WERI-Rb-1 (cell line): ENCODE data around the gene COBL.

ENCODE experiments used
- DNase-seq: peaks from one replicate; pipeline ENCODE4 v3.0.0-alpha.2; 2020
- H3K27ac ChIP-seq: fragments of 250-450 bp; sonication (Bioruptor Pico); 2 replicates; pipeline ENCODE4 v1.5.1; 2020; ENCODE audit warnings: mild to moderate bottlenecking, moderate library complexity
- H3K27me3 ChIP-seq: fragments of 250-450 bp; sonication (Bioruptor Pico); 2 replicates; pipeline ENCODE4 v1.5.1; 2021; ENCODE audit warnings: mild to moderate bottlenecking, low read depth, moderate library complexity; ENCODE audit not compliant: insufficient read depth, severe bottlenecking
- H3K36me3 ChIP-seq: fragments of 250-450 bp; sonication (Bioruptor Pico); 2 replicates; pipeline ENCODE4 v1.5.1; 2020; ENCODE audit warnings: mild to moderate bottlenecking, moderate library complexity
- H3K4me3 ChIP-seq: 2 replicates; pipeline ENCODE4 v1.5.1; 2011; ENCODE audit warnings: low read depth, mild to moderate bottlenecking, control low read depth, low read length
- H3K9me3 ChIP-seq: fragments of 250-450 bp; sonication (Bioruptor Pico); 2 replicates; pipeline ENCODE4 v1.5.1; 2021; ENCODE audit warnings: mild to moderate bottlenecking, moderate library complexity; ENCODE audit not compliant: severe bottlenecking
- TF ChIP-seq, protein P1 (sequence below): IDR thresholded peaks from 2 replicates; pipeline ENCODE4 v1.5.1; 2011; ENCODE audit warnings: low read depth, mild to moderate bottlenecking, control low read depth, inconsistent platforms, low read length

Gene COBL

DNA sequence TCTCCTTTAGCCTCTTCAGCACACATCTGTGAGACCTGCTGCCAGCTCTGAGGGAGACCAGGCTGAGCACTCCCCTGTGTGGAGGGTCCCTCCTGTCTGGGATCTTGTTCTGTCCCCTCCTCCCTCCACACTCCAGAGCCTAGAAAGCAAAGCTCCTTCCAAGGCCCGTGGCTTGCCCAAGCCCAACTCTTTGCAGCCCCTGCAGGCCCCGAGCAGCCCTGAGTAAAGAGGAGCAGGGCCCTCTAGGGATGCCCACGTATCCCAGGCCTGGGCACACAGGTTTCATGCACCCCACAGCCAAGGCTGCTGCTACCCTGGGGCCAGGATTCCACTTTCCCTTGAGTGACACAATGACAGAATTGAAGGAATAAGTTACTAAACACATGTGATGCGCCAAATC, 24.0 kb downstream of the COBL start:
- Histone ChIP-seq H3K4me3 (no peak overlapping the region), H3K27me3 (no peaks in the 10 kb centered on the region), H3K9me3 (no peaks in the 10 kb centered on the region), H3K27ac (no peak overlapping the region), H3K36me3 (no peaks in the 10 kb centered on the region)
- no peak for DNase-seq
- TF ChIP-seq, protein P1, sequence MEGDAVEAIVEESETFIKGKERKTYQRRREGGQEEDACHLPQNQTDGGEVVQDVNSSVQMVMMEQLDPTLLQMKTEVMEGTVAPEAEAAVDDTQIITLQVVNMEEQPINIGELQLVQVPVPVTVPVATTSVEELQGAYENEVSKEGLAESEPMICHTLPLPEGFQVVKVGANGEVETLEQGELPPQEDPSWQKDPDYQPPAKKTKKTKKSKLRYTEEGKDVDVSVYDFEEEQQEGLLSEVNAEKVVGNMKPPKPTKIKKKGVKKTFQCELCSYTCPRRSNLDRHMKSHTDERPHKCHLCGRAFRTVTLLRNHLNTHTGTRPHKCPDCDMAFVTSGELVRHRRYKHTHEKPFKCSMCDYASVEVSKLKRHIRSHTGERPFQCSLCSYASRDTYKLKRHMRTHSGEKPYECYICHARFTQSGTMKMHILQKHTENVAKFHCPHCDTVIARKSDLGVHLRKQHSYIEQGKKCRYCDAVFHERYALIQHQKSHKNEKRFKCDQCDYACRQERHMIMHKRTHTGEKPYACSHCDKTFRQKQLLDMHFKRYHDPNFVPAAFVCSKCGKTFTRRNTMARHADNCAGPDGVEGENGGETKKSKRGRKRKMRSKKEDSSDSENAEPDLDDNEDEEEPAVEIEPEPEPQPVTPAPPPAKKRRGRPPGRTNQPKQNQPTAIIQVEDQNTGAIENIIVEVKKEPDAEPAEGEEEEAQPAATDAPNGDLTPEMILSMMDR, result no peak

- Histone ChIP-seq H3K4me3 (no peak overlapping the region), H3K9me3 (no peaks in the 10 kb centered on the region), H3K27ac (peak overlapping the region; percentile 10), H3K36me3 (no peaks in the 10 kb centered on the region), H3K27me3 (no peaks in the 10 kb centered on the region)
- TF ChIP-seq, protein P1, result no peak
- no peak for DNase-seq
Observed at GRCh38 chr7:51290702-51291540, 25.7 kb downstream of the COBL start.

- Histone ChIP-seq H3K36me3 (no peaks in the 10 kb centered on the region), H3K27me3 (no peaks in the 10 kb centered on the region), H3K27ac (peak overlapping the region; percentile 59), H3K4me3 (no peak overlapping the region), H3K9me3 (no peaks in the 10 kb centered on the region)
- TF ChIP-seq, protein P1, result no peak
- DNase-seq, result no peak
Observed at GRCh38 chr7:51290304-51290637, 26.3 kb downstream of the COBL start.

DNA sequence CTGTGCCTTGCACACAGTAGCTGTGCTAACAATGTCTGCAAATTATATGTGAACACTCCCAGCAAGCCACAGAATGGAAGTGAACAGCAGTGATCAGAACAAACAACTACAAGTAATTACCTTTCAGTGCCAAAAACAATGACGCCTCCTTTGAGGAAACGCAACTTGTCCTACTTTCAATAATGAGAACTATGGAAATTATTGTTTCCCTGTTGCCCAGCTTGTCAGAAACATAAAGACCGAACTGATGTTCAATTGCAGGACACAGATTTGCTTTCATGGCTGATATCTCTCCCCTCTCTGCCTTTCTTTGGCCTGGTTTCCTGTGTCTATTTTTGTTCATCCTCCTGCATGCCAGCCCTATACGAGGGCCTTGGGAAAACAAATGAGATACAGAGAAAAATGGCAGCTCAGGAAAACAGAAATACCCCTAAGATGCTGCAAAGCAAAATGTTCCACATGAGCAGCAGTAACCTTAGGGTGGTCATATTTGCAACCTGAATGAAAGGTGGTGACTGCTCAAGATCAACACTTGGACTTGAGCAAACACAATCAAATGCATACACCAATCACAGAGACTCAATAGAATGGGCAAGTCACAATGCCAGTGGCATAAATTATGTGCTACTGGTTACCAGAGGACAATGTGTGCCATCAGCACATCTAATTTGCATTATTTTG, 26.8 kb downstream of the COBL start:
- DNase-seq, result no peak
- no peaks in the 10 kb centered on the region for H3K36me3 ChIP-seq
- no peaks in the 10 kb centered on the region for H3K27me3 ChIP-seq
- H3K4me3 ChIP-seq, result no peak overlapping the region
- peak overlapping the region; percentile 59 for H3K27ac ChIP-seq
- H3K9me3 ChIP-seq, result no peaks in the 10 kb centered on the region
- TF ChIP-seq, protein P1, result no peak

GRCh38 chr7:51288896-51289622, 27.6 kb downstream of the COBL start:
- H3K27me3 ChIP-seq, result no peaks in the 10 kb centered on the region
- H3K9me3 ChIP-seq, result no peaks in the 10 kb centered on the region
- no peak overlapping the region for H3K4me3 ChIP-seq
- DNase-seq, result peak; percentile 80
- H3K36me3 ChIP-seq, result no peaks in the 10 kb centered on the region
- TF ChIP-seq, protein P1, result no peak
- H3K27ac ChIP-seq, result peak overlapping the region; percentile 59
